Measurements from ENCODE around the gene NTN1.

DNA sequence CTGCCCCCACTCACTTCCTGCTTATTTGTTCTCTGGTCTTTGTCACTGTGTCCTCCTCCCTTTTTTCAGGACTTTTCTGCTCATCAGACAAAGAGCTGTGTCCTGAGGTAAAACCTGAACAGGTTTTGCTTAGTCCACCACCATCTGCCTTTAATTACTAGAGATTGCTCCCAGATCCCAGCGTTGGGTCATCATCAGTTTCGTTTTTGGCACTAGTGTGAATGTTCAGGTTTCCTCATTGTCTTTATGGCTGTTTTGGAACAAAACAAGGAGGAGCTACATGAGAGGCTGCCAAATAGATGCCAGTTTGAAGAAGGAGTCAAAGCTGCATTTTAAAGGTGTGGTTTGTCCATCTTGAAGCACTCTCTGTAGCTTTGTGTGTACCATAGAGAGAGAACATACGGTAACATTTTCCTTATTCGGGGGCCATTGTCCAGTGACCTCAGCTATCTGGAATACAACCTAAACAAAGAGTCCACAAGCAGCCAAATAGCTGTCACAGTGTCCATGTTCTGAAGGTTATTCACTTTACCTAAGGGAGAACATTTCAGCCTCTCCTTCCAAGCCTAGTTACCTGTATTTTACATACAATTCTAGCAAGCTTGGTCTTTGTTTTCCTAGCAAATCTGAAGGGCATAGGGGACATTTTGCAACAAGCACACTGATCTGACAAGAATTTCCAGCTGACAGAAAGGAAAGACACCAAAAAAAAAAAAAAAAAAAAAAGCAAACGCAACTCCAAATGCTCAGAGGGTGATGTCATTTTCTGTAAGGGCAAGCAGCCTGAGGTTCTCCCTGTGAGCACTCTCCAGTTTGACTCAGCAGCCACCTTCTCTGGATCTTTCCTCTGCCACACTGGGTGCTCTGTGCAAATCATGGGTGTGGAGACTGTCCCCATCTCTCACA is 196.1 kb downstream of the NTN1 start:
- TF ChIP-seq POLR2AphosphoS5 (IDR thresholded peaks at IDR 0.05; ENCODE audit: borderline replicate concordance, low read depth, low read length) (no peak), EZH2 (IDR thresholded peaks at IDR 0.05) (no peak)
